AG09319 (cell line): ENCODE measurements around the gene HTT-AS.

ENCODE experiments used
- DNase-seq: peaks from one replicate; pipeline ENCODE4 v3.0.0-alpha.2; 2010; ENCODE audit warnings: low read depth; ENCODE audit errors: extremely low read depth
- CTCF ChIP-seq: IDR thresholded peaks from 2 replicates; pipeline ENCODE4 v1.5.1; 2011; ENCODE audit warnings: low read depth, mild to moderate bottlenecking, inconsistent platforms, low read length, moderate library complexity

HTT-AS gene

GRCh38 chr4:3022651-3023050 lies 51.7 kb downstream of the HTT-AS start:
- no peak for DNase-seq
- TF ChIP-seq CTCF = no peak

- no peak for TF ChIP-seq CTCF
- no peak for DNase-seq
Observed at GRCh38 chr4:3022112-3022511, 52.2 kb downstream of the HTT-AS start.

GRCh38 chr4:3021627-3022026 lies 52.7 kb downstream of the HTT-AS start:
- TF ChIP-seq CTCF = no peak
- no peak for DNase-seq

- no peak for DNase-seq
- TF ChIP-seq CTCF = no peak
Observed at GRCh38 chr4:3021127-3021526, 53.2 kb downstream of the HTT-AS start.

- no peak for DNase-seq
- TF ChIP-seq CTCF = no peak
Observed at GRCh38 chr4:3019145-3019846, 55.0 kb downstream of the HTT-AS start.

GRCh38 chr4:3017504-3017903 lies 56.8 kb downstream of the HTT-AS start:
- no peak for TF ChIP-seq CTCF
- no peak for DNase-seq

- no peak for DNase-seq
- no peak for TF ChIP-seq CTCF
Observed at GRCh38 chr4:3016961-3017360, 57.4 kb downstream of the HTT-AS start.
